Stimulated activated CD4-positive, alpha-beta T cell treated with anti-CD3 and anti-CD28 coated beads, TNF-alpha, amount 100 ng/mL, for 1 hour (primary cell): ENCODE measurements around the gene SLC31A2.

Source experiments
- DNase-seq, 3 donors: peaks; one replicate each; pipeline ENCODE4 v3.0.0-alpha.2; 2020; ENCODE audit warnings: low read depth in 3 of 3, low spot score in 1 of 3

Gene SLC31A2

GRCh38 chr9:113185271-113185670 lies 34.5 kb downstream of the SLC31A2 start:
- DNase-seq, result no peak

GRCh38 chr9:113186137-113186755 lies 35.4 kb downstream of the SLC31A2 start:
- no peak for DNase-seq

- no peak for DNase-seq
Observed at GRCh38 chr9:113187929-113188595, 37.3 kb downstream of the SLC31A2 start.

- no peak for DNase-seq
Observed at GRCh38 chr9:113192455-113192854, 41.6 kb downstream of the SLC31A2 start.

GRCh38 chr9:113199683-113200329 lies 49.0 kb downstream of the SLC31A2 start:
- DNase-seq, result no peak

GRCh38 chr9:113205432-113205831 lies 54.6 kb downstream of the SLC31A2 start:
- no peak for DNase-seq

GRCh38 chr9:113205861-113206260 lies 55.1 kb downstream of the SLC31A2 start:
- no peak for DNase-seq

GRCh38 chr9:113210815-113211214 lies 60.0 kb downstream of the SLC31A2 start:
- no peak for DNase-seq
